ENCODE data around the gene BAAT. TPM values are rescaled to one million over a fixed set of nuclear protein-coding genes. Genes with fewer than 3 reads are reported as not detected.
A peak's percentile ranks its signal among the peaks of the same experiment; 100 is the strongest.
"Not testable (repeated sequence)": the region's sequence is repeated elsewhere in the genome, so short reads cannot be mapped to it uniquely, and the experiment has no call there.

The BAAT gene
- polyA plus RNA-seq, 3 donors, result 0.32 to 0.39 (median 0.36) TPM

DNA sequence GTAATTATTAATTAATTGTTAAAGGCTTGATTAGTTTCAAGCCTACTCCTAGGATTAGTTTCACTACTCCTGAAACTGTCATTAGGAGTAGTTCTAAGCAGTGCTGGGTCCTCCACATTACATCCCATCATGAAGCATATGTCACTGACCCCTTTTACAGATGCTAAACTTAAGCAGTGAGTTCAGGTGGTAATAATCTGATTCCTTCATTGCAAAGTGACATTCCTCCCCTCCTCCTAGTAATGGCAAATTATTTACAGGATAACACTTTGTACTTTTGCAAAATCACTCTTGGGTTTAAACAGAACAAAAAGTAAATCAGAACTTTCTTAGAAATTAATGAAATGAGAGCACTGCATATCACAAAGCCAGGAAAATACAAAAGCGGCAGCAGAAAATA, 52.4 kb downstream of the BAAT start:
- DNase-seq (ENCODE audit: extremely low read depth in 1 of 11, low read depth in 9 of 11, low spot score in 4 of 11), result no peak

- DNase-seq (ENCODE audit: extremely low read depth in 1 of 11, low read depth in 9 of 11, low spot score in 4 of 11), result not testable (repeated sequence)
Measured at GRCh38 chr9:101327422-101327909, 57.3 kb downstream of the BAAT start.

- DNase-seq (ENCODE audit: extremely low read depth in 1 of 11, low read depth in 9 of 11, low spot score in 4 of 11), result no peak
Measured at GRCh38 chr9:101326501-101326900, 58.3 kb downstream of the BAAT start.

DNA sequence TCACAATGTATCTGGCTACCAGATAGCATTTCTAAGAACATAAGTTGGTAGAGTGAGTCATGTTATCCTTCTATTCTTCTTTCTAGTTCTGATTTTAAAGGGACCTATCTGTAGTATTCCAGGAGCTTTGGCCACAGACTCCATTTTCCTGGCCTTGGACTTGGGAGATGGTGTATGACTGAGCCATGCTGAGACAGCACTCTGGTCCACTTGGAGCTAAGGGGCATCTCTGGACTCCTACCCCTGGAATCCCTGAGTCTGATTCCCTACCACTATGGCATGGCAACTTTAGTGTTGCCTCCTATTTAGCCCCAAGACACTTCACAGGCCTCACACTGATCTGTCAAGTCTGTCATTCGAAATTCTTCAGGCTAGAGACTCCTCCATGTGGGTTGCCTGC, 58.8 kb downstream of the BAAT start:
- no peak for DNase-seq (ENCODE audit: extremely low read depth in 1 of 11, low read depth in 9 of 11, low spot score in 4 of 11)

DNA sequence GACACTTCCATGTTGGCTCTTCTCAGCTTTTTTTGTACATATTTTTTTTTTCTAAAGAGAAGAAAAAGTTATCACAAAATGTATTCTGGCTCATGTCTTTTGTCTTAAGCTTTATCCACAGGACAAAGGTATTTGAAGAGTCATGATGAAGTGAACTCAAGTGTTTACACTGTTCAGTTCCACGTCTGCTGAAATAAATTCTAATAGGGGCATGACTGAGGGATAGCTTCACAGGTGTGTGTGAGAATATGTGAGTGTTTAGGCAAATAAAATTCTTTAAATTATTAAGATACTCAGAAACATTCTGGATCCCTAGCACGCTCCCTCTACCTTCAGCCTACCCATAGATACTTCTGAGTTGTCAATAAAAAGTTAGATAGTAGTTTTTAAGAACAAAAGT, 59.8 kb downstream of the BAAT start:
- no peak for DNase-seq (ENCODE audit: extremely low read depth in 1 of 11, low read depth in 9 of 11, low spot score in 4 of 11)

DNA sequence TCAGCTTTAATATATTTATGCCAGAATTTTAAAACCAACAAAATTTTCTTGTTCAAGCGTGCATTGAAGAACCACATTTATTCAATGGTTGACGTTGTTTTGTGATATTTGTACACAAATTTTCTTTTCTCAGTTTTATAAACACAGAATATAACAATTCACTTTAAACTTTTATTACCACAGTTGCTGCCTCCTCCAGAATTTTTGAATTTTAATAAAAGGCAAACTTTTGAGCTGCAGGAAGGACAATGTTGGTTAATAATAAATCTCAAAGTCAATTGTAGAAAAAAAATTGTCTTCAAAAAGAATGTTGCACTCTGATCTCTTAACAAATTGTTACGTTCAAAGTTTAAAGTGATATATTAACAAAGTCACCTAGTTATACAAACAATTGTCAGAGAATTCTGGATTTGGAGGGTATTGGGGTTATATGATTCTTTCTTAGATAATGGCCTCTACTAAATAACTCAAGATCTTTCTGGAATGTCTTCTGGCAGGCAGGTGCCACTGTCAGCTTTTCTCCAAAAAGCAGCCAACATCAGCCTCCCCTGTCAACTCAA, 60.5 kb downstream of the BAAT start:
- DNase-seq (ENCODE audit: extremely low read depth in 1 of 11, low read depth in 9 of 11, low spot score in 4 of 11), result no peak

DNA sequence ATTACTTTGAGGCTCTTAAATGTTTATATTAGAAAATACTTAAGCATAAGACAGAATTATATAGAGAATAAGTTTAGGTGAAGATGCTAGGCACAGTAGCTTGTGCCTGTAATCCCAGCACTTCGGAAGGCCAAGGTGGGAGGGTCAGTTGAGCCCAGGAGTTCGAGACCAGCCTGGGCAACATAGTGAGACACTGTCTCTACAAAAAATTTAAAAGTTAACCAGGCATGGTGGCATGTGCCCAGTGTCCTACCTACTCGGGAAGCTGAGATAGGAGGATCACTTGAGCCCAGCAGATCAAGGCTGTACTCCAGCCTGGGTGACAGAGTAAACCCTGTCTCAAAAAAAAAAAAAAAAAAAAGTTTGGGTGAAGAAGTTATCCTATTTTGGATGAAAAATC, 61.7 kb downstream of the BAAT start:
- DNase-seq (ENCODE audit: extremely low read depth in 1 of 11, low read depth in 9 of 11, low spot score in 4 of 11), result no peak

GRCh38 chr9:101317735-101318134, 67.1 kb downstream of the BAAT start:
- DNase-seq (ENCODE audit: extremely low read depth in 1 of 11, low read depth in 9 of 11, low spot score in 4 of 11), result no peak

GRCh38 chr9:101315112-101315450, 69.7 kb downstream of the BAAT start:
- DNase-seq (ENCODE audit: extremely low read depth in 1 of 11, low read depth in 9 of 11, low spot score in 4 of 11), result no peak

GRCh38 chr9:101312661-101313060, 72.1 kb downstream of the BAAT start:
- no peak for DNase-seq (ENCODE audit: extremely low read depth in 1 of 11, low read depth in 9 of 11, low spot score in 4 of 11)

- peak; percentile 50 to 80 (median 65) for DNase-seq (ENCODE audit: extremely low read depth in 1 of 11, low read depth in 9 of 11, low spot score in 4 of 11)
Measured at GRCh38 chr9:101311758-101312420, 72.9 kb downstream of the BAAT start.

DNA sequence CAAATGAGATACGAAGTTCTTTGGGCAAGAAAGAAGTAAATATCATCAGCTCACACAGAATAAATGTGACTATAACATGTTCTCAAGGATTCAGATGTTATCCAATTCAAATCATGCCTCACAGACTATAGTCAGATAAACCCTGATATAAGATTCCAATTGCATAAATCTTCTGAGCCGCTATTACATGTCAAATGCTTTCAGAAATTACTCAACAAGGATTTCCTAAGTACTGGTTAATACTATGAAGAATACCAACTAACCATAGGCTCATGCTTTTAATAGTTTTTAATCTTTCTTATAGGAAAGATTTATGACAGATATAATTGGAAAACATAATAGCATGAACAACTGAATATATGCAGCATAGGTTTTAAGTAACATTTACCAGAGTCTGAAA, 73.6 kb downstream of the BAAT start:
- DNase-seq (ENCODE audit: extremely low read depth in 1 of 11, low read depth in 9 of 11, low spot score in 4 of 11), result no peak

Other genes starting within 250 kb of the BAAT start
- gene MRPL50, start 13.6 kb upstream of the BAAT start, polyA plus RNA-seq (ENCODE audit: insufficient read length in 3 of 3), result 10 to 100 TPM; 23.2 to 28.8 (median 24.3) TPM
- 10 to 100 TPM; 40.0 to 51.3 (median 47.9) TPM for gene ZNF189, start 13.8 kb upstream of the BAAT start, polyA plus RNA-seq (ENCODE audit: insufficient read length in 3 of 3)
- gene ALDOB, start 50.8 kb upstream of the BAAT start, polyA plus RNA-seq (ENCODE audit: insufficient read length in 3 of 3), result 100 to 1,000 TPM; 730 to 816 (median 733) TPM
- 10 to 100 TPM; 59.9 to 71.9 (median 60.3) TPM for gene RNF20, start 148.8 kb upstream of the BAAT start, polyA plus RNA-seq (ENCODE audit: insufficient read length in 3 of 3)
- gene PPP3R2, start 210.0 kb upstream of the BAAT start, polyA plus RNA-seq (ENCODE audit: insufficient read length in 3 of 3), result under 1 TPM in 1 of 3 donors, not detected in 2; 0.06 TPM

All from renal cortex interstitium (tissue), 11 donors.